Stimulated activated naive CD4-positive, alpha-beta T cell treated with Interleukin-2 at 50 U/mL for 16 hours (primary cell): ENCODE results near the gene PKDREJ.
A peak's percentile ranks its signal among the peaks of the same experiment; 100 is the strongest.
"Not testable (repeated sequence)": the region's sequence is repeated elsewhere in the genome, so short reads cannot be mapped to it uniquely, and the experiment has no call there.

Source experiments
- DNase-seq: peaks from one replicate; lab custom pipeline; 2025; lab: John Stamatoyannopoulos, UW

PKDREJ gene

DNA sequence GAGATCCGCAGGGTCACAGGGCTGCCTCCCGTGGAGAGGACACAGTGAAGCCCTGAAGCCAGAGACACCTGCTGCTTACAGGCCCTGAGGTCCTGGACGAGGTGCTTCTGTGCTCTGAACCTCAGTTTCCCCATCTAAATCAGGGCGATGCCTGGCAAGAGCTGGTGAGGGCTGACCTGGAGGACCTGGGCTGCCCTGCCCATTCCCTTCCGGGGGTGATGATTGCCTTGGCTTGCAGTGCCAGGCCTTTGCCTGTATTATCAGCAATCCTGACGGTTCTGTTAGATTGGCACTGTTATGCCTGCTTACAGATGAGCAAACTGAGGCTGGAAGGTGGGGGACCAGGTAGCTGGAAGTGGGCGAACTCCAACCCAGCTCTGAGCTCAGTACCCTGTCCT lies 25.7 kb upstream of the PKDREJ start:
- DNase-seq = no peak

DNA sequence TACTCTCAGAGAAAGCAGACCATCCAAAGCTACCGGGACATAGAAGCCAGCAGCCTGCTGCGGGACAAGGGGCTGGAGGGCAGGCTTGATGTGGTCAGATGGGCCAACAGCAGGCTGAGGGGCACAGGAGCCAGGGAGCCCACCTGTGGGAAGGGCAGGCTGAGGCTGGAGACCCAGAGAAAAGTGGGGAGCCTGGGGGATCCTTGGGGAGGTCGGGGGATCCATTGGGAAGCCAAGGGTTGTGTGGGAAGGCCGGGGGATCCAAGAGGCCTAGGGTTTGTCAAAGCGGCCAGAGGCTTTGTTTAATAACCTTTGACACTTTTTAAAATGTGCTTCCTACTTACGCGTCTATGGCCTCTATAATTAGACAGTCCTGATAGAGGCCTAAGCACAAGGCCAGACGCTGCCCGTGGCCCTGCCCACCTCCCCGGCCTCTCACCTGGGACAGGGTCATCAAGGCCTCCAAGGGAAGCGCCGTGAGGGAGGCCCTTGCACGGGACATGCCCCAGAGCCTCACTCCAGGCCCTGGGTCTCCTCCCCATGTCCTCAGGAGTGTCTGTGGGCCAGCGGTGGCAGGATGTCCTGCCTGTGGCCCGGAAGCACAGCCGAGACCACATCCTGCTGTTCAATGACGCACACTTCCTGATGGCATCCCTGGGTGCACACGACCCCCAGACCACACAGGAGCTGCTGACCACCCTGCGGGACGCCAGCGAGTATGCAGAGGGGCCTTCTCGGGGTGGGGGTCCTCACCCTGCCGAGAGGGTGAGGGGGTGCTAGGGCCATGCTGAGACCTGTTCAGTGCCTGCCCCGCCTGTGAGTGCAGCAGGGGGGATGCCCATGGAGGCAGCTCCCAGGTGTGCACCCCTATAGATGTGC lies 25.0 kb upstream of the PKDREJ start:
- no peak for DNase-seq

DNA sequence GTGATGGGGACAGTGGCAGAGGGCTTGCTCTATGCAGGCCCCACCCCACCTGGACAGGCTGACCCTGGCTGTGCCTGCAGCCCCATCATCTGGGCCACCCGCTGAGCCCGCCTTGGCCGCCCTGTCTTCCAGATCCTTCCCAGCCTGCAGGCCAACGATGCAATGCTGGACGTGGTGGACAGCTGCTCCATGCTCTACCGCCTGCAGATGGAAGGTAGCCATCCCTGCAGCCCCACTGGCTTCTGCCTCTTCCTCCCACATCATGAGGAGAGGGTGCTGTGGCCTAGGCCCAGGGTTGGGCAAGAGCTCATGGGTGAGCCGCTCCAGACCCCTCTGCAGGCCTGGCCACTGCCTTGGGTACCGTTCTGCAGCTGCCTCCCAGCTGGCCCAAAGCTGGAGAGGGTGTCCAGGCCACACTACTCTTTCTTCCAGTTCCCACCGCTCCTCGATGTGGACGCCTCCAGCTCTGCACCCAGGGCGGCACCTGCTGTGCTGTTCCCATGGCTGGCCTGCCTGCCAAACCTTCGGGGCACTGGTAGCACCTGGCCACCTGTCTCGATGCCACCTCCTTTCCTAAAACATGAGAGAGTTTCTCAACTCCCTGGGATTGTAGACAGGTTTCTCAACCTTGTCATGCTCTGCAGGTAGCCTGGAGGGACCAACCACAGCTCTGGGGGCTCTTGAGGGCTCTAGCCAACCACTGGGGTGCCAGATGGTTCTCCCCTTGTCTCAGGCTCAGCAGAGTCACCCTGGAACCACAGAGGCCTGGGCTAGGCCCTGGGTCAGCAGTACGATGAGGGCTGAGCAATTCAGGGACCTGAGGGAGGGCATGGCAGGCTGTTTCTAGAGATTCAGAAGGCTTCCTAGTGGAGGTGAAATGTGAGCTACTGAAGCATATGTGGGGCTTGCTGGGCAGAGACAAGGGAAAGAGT lies 24.1 kb upstream of the PKDREJ start:
- DNase-seq = no peak

DNA sequence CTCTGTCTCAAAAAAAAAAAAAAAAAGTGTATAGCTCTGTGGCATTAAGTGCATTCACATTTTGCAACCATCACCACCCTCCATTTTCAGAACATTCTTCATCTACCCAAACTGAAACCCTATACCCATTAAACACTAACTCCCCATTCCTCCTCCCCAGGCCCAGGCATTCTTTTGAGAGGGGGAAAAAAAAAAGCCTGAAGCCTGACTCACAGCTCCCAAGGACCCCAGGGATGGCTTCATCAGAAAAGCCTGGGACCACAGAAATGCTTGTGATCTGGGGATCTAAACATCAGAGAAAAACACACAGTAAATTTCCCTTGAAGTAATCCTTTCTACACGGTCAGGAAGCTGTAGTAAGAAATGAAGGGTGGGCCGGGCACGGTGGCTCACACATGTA lies 22.9 kb upstream of the PKDREJ start:
- no peak for DNase-seq

- no peak for DNase-seq
Measured at GRCh38 chr22:46281866-46282678, 18.9 kb upstream of the PKDREJ start.

GRCh38 chr22:46280999-46281623 lies 18.0 kb upstream of the PKDREJ start:
- no peak for DNase-seq

DNA sequence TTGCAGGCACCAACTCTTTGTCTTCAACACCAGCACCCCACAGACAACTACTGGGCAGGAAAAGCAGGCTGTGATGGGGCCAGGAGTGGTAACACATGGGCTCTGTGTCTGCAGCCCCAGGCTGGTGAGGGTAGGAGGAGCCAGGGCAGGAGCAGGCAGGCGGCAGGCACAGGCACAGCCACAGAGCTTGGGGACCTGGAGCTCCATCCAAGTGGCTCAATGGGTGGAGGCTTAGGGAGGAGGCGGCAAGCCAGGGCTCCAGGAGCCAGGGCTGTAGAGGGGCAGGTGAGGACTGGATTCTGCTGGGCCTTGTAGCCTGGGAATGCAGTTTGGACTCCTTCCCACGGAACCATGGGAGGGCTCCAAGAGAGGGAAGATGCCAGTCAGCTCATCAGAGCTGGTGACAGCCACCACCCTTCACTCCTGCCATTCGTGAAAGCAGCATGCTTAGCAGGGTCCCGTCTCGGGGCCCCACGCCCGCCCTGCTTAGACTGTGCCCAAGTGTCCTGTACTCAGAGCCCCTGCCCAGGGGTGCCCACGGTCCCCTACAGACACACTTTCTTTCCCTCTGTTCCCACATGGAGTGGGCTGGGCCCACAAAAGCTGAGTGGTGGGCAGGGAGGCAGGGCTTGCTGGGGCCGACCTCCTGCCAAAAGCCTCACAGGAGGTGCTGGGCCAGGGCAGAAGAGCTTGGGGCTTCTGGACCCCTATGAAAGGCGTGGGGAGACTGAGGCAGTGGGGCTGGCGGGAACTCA lies 17.1 kb upstream of the PKDREJ start:
- no peak for DNase-seq

- DNase-seq = no peak
Measured at GRCh38 chr22:46278656-46279645, 15.8 kb upstream of the PKDREJ start.

- no peak for DNase-seq
Measured at GRCh38 chr22:46276563-46276962, 13.4 kb upstream of the PKDREJ start.

DNA sequence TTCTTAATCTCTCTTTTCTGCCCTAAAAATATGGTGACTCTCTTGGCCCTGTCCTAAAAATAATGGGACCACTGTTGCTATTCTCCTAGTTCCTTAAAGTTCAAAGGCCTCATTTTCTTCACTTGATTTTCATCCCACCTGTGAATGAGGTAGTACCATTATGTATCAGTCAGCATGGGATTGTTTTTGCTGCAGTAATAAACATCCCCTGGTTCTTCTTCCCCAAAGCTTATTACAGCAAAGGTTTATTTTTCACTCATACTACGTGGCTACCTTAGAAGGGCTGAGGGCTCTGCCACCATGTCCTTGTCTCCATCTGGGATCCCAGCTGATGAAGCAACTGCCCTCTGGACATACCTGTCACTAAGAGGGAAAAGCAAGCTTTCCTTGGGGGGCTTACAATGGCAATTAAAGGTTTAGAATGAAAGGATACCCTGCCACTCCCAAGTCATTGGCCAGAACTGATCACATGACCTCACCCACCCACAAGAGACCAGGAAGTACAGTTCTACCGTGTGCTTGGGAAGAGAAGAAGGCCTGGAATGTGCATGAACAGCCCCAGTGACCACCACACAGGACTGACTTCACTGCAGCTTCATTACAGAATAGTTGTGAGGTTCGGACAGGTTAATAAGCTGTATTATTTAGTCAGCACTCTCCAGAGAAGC lies 12.4 kb upstream of the PKDREJ start:
- DNase-seq = no peak

GRCh38 chr22:46274381-46274780 lies 11.2 kb upstream of the PKDREJ start:
- DNase-seq = no peak

DNA sequence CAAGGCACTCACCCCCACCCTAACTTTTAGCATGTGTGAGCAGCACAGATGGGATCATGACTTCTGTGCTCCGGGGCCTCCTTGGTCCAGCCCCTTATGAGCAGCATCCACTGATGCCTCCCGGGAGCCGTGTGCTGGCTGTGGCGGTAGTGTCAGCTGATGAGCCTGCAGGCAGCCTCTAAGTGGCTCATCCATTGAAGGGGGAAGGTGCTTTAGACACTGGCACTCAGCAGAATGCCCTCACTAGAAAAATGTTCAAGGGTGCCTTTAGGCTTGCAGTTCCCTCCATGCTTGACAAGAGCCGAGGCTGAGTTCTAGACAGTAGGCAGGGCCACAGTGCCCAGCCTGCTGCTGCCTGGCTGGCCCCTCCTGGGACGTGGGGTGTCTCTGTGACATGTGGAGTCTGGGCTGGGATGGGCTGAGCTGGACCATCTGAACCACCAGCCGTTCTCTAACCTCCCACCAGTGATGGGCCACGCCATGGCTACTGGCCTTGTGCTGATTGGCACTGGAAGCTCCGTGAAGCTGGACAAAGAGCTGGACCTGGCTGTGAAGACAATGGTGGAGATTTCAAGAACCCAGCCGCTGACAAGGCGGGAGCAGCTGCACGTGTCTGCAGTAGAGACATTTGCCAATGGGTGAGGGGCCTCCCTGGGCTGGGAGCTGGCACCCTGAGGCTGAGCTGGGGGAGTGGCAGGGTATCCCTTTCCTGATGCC lies 10.4 kb upstream of the PKDREJ start:
- DNase-seq = no peak

GRCh38 chr22:46272762-46273431 lies 9.8 kb upstream of the PKDREJ start:
- DNase-seq = no peak

GRCh38 chr22:46272196-46272595 lies 9.1 kb upstream of the PKDREJ start:
- DNase-seq = no peak

DNA sequence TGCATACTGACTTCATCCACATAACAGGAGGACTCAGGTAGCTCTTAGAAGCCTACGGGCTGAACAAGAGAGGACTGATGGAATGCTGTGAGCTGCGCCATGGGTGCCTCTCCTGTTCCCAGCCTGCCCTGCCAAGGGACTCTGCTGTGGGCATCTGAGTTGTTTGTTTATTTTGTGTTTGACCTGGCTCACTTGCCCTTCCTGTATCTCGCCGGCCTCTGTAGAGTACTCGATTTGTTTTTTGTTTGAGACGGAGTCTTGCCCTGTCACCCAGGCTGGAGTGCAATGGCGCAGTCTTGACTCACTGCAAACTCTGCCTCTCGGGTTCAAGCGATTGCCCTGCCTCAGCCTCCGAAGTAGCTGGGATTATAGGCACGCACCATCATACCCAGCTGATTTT lies 6.4 kb upstream of the PKDREJ start:
- DNase-seq = no peak

GRCh38 chr22:46267431-46268279 lies 4.5 kb upstream of the PKDREJ start, which contains the start of gene TTC38:
TSS of gene TTC38 (plus strand) at chr22:46268008. CDS start at chr22:46268040, 32 bp downstream.
- DNase-seq = peak; percentile 29

GRCh38 chr22:46265627-46266026 lies 2.5 kb upstream of the PKDREJ start:
- DNase-seq = not testable (repeated sequence)
